A673 (cell line): Measurements from ENCODE around the gene SSC4D.

ENCODE experiments used
- CTCF ChIP-seq: fragments of 300-800, 200-600 bp; sonication (generic); conservative IDR thresholded peaks from 2 replicates; pipeline ENCODE4 v1.5.1; 2017; ENCODE audit warnings: low read depth, mild to moderate bottlenecking, antibody characterized with exemption, low read length, moderate library complexity, mixed read lengths
- EZH2 ChIP-seq: fragments of 200-600 bp; sonication (generic); IDR thresholded peaks from 2 replicates; pipeline ENCODE4 v1.6.1; 2017; ENCODE audit warnings: borderline replicate concordance, low read depth, mild to moderate bottlenecking, mixed read lengths, antibody characterized with exemption, low read length; ENCODE audit not compliant: poor library complexity, severe bottlenecking

- TF ChIP-seq CTCF (no peak), EZH2 (no peak)
These were observed 2.1 kb upstream of the SSC4D start for GRCh38 chr7:76411626-76412025.
